ENCODE measurements around the gene KDM4C. TPM values are rescaled to one million over a fixed set of nuclear protein-coding genes. Genes with fewer than 3 reads are reported as not detected.
A peak's percentile ranks its signal among the peaks of the same experiment; 100 is the strongest.

KDM4C gene
- total RNA-seq, 1 donor from 2014 or later, result 12.7 TPM

DNA sequence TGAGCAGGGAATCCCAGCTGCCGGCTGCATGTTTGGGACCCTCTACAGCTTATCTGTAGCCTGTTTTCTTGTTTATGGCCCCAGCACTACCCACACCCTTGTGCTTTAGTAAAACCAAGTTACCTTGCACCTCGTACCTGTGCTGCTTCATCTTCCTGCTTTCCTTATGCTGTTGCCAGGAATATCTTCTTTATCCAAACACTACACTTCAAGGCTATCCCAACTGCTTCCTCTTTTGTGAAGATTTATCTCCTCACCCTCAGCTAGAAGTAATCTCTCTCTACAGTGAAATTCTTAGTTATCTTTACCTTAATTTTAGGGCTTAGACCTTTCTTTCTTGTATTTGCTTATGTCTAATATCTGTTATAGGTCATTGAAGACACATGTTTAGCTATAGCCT, 171.1 kb downstream of the KDM4C start:
- Histone ChIP-seq H3K4me1 (no peaks in the 10 kb centered on the region), H3K36me3 (no peaks in the 10 kb centered on the region), H3K4me3 (no peak overlapping the region), H3K27ac (no peak overlapping the region), H3K9me3 (no peaks in the 10 kb centered on the region), H3K27me3 (no peaks in the 10 kb centered on the region)
- intact Hi-C loops (cut with DNase I), result no loop called here
- TF ChIP-seq, protein P1, sequence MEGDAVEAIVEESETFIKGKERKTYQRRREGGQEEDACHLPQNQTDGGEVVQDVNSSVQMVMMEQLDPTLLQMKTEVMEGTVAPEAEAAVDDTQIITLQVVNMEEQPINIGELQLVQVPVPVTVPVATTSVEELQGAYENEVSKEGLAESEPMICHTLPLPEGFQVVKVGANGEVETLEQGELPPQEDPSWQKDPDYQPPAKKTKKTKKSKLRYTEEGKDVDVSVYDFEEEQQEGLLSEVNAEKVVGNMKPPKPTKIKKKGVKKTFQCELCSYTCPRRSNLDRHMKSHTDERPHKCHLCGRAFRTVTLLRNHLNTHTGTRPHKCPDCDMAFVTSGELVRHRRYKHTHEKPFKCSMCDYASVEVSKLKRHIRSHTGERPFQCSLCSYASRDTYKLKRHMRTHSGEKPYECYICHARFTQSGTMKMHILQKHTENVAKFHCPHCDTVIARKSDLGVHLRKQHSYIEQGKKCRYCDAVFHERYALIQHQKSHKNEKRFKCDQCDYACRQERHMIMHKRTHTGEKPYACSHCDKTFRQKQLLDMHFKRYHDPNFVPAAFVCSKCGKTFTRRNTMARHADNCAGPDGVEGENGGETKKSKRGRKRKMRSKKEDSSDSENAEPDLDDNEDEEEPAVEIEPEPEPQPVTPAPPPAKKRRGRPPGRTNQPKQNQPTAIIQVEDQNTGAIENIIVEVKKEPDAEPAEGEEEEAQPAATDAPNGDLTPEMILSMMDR (IDR thresholded peaks at IDR 0.05), result no peak
- no peak for DNase-seq (ENCODE audit: low spot score in 2 of 2)

DNA sequence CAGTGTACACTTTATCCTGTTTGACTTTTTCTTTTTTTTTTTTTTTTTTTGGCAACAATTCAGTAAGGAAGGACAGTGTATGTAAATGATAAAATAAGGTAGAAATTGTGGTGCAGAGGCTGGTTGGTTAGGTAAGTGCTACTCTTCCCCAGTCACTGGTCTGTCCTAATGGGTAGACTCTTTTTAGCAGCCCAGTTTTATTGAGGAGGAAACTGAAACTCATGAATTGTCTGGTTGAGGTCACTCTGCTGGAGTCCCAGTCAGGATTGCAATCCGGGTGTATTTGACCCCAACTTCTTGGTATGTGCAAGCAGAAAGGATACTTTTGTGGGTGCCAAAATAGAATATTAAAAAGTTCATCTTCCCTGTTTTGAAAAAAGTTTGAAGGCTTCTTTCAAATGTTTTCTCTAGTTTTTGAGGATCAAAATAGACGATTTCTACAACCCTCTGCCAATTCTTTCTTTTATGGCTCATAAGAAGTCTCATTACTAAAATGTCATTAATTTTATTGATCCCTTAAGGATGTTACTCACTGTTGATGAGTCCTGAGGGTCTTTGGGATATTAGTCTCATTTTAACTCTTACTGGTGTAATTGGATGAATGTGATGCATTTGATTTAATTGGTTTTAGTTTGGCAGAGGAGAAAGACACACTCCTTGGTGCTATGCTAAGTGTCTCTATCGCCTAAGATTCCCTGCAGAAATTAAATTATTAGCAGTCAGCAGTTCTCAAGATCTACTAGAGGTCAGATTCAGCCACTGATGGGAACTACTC, 171.9 kb downstream of the KDM4C start:
- H3K4me1 ChIP-seq, result no peaks in the 10 kb centered on the region
- H3K4me3 ChIP-seq, result no peak overlapping the region
- no peaks in the 10 kb centered on the region for H3K27me3 ChIP-seq
- H3K9me3 ChIP-seq, result no peaks in the 10 kb centered on the region
- TF ChIP-seq, protein P1 (IDR thresholded peaks at IDR 0.05), result no peak
- no peak for DNase-seq (ENCODE audit: low spot score in 2 of 2)
- intact Hi-C loops (cut with DNase I), result no loop called here
- H3K36me3 ChIP-seq, result no peaks in the 10 kb centered on the region
- no peak overlapping the region for H3K27ac ChIP-seq

DNA sequence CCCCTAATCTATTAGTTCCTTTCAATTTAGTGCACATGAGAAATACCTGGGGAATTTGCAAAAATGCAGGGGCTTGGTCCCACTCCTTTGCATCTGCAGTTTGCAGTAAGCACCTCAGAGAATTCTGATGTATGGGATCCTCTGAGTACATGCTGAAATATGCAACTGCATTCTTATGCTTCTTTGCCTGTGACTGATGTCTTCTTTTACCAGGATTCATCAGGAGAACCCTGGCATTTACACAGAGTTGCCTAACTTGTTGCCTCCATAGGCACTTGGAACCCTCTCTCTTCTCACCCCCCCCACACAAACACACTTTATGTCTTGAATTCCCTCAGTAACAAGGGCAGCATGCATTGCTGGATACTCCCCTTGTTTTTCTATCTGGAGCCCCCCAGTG, 173.1 kb downstream of the KDM4C start:
- intact Hi-C loops (cut with DNase I), result no loop called here
- TF ChIP-seq, protein P1 (IDR thresholded peaks at IDR 0.05), result no peak
- no peak for DNase-seq (ENCODE audit: low spot score in 2 of 2)
- no peaks in the 10 kb centered on the region for H3K27me3 ChIP-seq
- no peak overlapping the region for H3K4me3 ChIP-seq
- no peaks in the 10 kb centered on the region for H3K4me1 ChIP-seq
- H3K36me3 ChIP-seq, result no peaks in the 10 kb centered on the region
- no peaks in the 10 kb centered on the region for H3K9me3 ChIP-seq
- H3K27ac ChIP-seq, result no peak overlapping the region

DNA sequence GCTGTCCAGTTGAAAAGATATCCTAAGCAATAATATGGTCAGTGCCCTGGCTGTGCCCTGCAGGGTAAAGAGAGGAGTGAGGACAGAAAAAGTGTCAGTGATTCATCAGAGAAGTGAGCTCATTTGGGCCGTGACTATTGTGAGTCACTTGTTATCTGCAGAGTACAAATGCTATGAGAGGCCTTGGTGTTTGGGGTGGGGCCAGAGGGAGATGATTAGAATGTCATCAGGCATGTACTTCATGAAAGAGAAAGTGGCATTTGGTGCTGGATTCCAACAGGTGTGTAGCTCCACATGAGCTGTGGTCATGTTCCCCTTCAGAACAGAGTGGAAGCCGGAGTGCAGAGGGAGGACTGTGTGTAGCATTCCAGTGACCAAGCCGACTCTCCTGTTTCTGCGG, 174.1 kb downstream of the KDM4C start:
- no peaks in the 10 kb centered on the region for H3K36me3 ChIP-seq
- no peaks in the 10 kb centered on the region for H3K27me3 ChIP-seq
- intact Hi-C loops (cut with DNase I), result no loop called here
- DNase-seq (ENCODE audit: low spot score in 2 of 2), result peak in 1 of 2 donors; percentile 14
- H3K9me3 ChIP-seq, result no peaks in the 10 kb centered on the region
- H3K27ac ChIP-seq, result no peak overlapping the region
- H3K4me1 ChIP-seq, result no peaks in the 10 kb centered on the region
- H3K4me3 ChIP-seq, result no peak overlapping the region
- TF ChIP-seq, protein P1 (IDR thresholded peaks at IDR 0.05), result no peak

DNA sequence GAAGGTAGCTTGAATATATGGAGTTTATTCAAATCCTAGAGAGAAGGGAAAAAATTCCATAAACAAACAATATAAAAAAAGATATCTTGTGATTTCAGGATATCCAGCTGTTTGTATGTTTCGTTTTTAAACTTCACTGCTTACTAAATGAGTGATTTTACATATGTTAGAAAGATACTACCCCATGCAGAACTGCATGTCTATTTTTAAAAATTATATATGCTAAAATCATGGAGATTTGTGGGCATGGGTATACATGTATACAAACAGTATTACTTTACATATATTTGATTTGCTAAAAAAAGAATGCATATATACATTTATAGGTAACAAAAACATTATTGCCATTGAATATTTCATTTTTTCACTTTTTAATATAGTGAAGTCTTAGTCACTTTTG, 178.3 kb downstream of the KDM4C start:
- no peak overlapping the region for H3K4me3 ChIP-seq
- H3K9me3 ChIP-seq, result no peaks in the 10 kb centered on the region
- TF ChIP-seq, protein P1 (IDR thresholded peaks at IDR 0.05), result no peak
- no peaks in the 10 kb centered on the region for H3K36me3 ChIP-seq
- H3K27ac ChIP-seq, result no peak overlapping the region
- no peak for DNase-seq (ENCODE audit: low spot score in 2 of 2)
- H3K27me3 ChIP-seq, result no peaks in the 10 kb centered on the region
- H3K4me1 ChIP-seq, result peaks cover 0 to 9% of the 10 kb centered on the region in 2 donors
- intact Hi-C loops (cut with DNase I), result no loop called here
